Lower leg skin (tissue), 4 donors: ENCODE results near the gene SH2D3A. TPM values are rescaled to one million over a fixed set of nuclear protein-coding genes. Genes with fewer than 3 reads are reported as not detected.
A peak's percentile ranks its signal among the peaks of the same experiment; 100 is the strongest.

Experiments used
- DNase-seq, 2 donors: peaks; one replicate each; pipeline ENCODE4 v3.0.0-alpha.2; 2019; ENCODE audit warnings: low spot score in 2 of 2
- H3K4me3 ChIP-seq: fragments of 200-600 bp; sonication (generic); 2 replicates; pipeline ENCODE4 v1.5.1; 2017; ENCODE audit warnings: mild to moderate bottlenecking, low read depth; ENCODE audit not compliant: poor library complexity, severe bottlenecking
- CTCF ChIP-seq, 3 donors: fragments of 450-650 bp; IDR thresholded peaks; one replicate each; pipeline ENCODE4 v1.5.1; 2016; ENCODE audit warnings: antibody characterized with exemption in 3 of 3, mild to moderate bottlenecking in 3 of 3, moderate library complexity in 2 of 3
- POLR2A ChIP-seq, 2 donors: fragments of 450-650 bp; IDR thresholded peaks; one replicate each; pipeline ENCODE4 v1.6.1; 2016 to 2017; ENCODE audit warnings: antibody characterized with exemption in 2 of 2, mild to moderate bottlenecking in 1 of 2, moderate library complexity in 1 of 2
- WGBS, 2 donors: methylation state at CpG; one replicate each; pipeline ENCODE4 v1.1.5; 2018; 5-methylcytosine and 5-hydroxymethylcytosine counted together
- intact Hi-C: fragments of 100-400 bp; cut with DNase I; formaldehyde crosslinking; loops from one replicate; pipeline ENCODE4 v1.15.0; 2023; ENCODE audit warnings: low total_unique reads
- total RNA-seq, 4 donors: library from RNA; depleted of rRNA; stranded (reverse); fragments of >200 nt; gene quantifications; one replicate each; pipeline ENCODE4 v1.1.0, GENCODE V29; 2016

Gene SH2D3A
- total RNA-seq = 100 to 1,000 TPM in 1 of 4 donors, 10 to 100 TPM in 3; 53.0 to 142 (median 62.3) TPM

- H3K4me3 ChIP-seq = peak within 1 kb of the TSS; percentile 4
- TF ChIP-seq CTCF (IDR thresholded peaks at IDR 0.05) (no peak), POLR2A (IDR thresholded peaks at IDR 0.05) (no peak)
- peak; percentile 87 to 97 for DNase-seq
- intact Hi-C loops = no loop called here
- WGBS, 2 donors = 2 to 4% methylated on average over 41 to 46 of the region's 47 CpGs
Measured at GRCh38 chr19:6767357-6768235, at the start of gene SH2D3A. TSS of gene SH2D3A (minus strand) at chr19:6767435. CDS start at chr19:6763748, 3,687 bp downstream.

GRCh38 chr19:6813659-6814058, 46.4 kb upstream of the SH2D3A start:
- H3K4me3 ChIP-seq = no peak overlapping the region
- WGBS, 2 donors = 91 to 95% methylated on average over 4 of the region's 4 CpGs
- intact Hi-C loops = no loop called here
- TF ChIP-seq CTCF (IDR thresholded peaks at IDR 0.05) (no peak), POLR2A (IDR thresholded peaks at IDR 0.05) (no peak)
- DNase-seq = no peak

GRCh38 chr19:6812612-6813011, 45.4 kb upstream of the SH2D3A start:
- intact Hi-C loops = no loop called here
- 86 to 88% methylated on average over 2 of the region's 2 CpGs for WGBS, 2 donors
- no peak for TF ChIP-seq CTCF (IDR thresholded peaks at IDR 0.05)
- no peak for TF ChIP-seq POLR2A (IDR thresholded peaks at IDR 0.05)
- no peak for DNase-seq
- H3K4me3 ChIP-seq = no peak overlapping the region

GRCh38 chr19:6811906-6812305, 44.7 kb upstream of the SH2D3A start:
- no peak for DNase-seq
- intact Hi-C loops = no loop called here
- H3K4me3 ChIP-seq = no peak overlapping the region
- WGBS, 2 donors = 42 to 45% methylated on average over 2 of the region's 2 CpGs
- TF ChIP-seq CTCF (IDR thresholded peaks at IDR 0.05) = no peak
- TF ChIP-seq POLR2A (IDR thresholded peaks at IDR 0.05) = no peak

GRCh38 chr19:6811378-6811777, 44.1 kb upstream of the SH2D3A start:
- no peak overlapping the region for H3K4me3 ChIP-seq
- 68 to 79% methylated on average over 3 of the region's 3 CpGs for WGBS, 2 donors
- DNase-seq = no peak
- TF ChIP-seq POLR2A (IDR thresholded peaks at IDR 0.05) (no peak), CTCF (IDR thresholded peaks at IDR 0.05) (no peak)
- intact Hi-C loops = no loop called here
